ENCODE results near the gene CST4.
"Not testable (repeated sequence)": the region's sequence is repeated elsewhere in the genome, so short reads cannot be mapped to it uniquely, and the experiment has no call there.

Gene CST4

GRCh38 chr20:23640018-23640601 is 48.7 kb downstream of the CST4 start:
- DNase-seq = no peak

GRCh38 chr20:23639490-23639958 is 49.3 kb downstream of the CST4 start:
- DNase-seq = no peak

GRCh38 chr20:23638309-23638708 is 50.5 kb downstream of the CST4 start:
- DNase-seq = no peak

- DNase-seq = no peak
These were observed 51.3 kb downstream of the CST4 start, which contains the start of gene CST3 for GRCh38 chr20:23637282-23638221. Gene CST3 (minus strand): TSS chr20:23637955. CDS start chr20:23637862, 93 bp downstream.

GRCh38 chr20:23636908-23637281 is 51.9 kb downstream of the CST4 start:
- DNase-seq = no peak

- no peak for DNase-seq
These were observed 52.5 kb downstream of the CST4 start for GRCh38 chr20:23636182-23636907.

GRCh38 chr20:23635768-23636090 is 53.1 kb downstream of the CST4 start:
- DNase-seq = not testable (repeated sequence)
